ENCODE results near the gene EIF2AK3.

EIF2AK3 gene

GRCh38 chr2:88660622-88661021 is 33.4 kb upstream of the EIF2AK3 start:
- TF ChIP-seq CTCF (IDR thresholded peaks at IDR 0.05) = no peak

GRCh38 chr2:88659538-88659915 is 32.3 kb upstream of the EIF2AK3 start:
- no peak for TF ChIP-seq CTCF (IDR thresholded peaks at IDR 0.05)

GRCh38 chr2:88658881-88659537 is 31.7 kb upstream of the EIF2AK3 start:
- TF ChIP-seq CTCF (IDR thresholded peaks at IDR 0.05) = no peak

GRCh38 chr2:88658326-88658725 is 31.1 kb upstream of the EIF2AK3 start:
- TF ChIP-seq CTCF (IDR thresholded peaks at IDR 0.05) = no peak

GRCh38 chr2:88657131-88657530 is 29.9 kb upstream of the EIF2AK3 start:
- TF ChIP-seq CTCF (IDR thresholded peaks at IDR 0.05) = no peak

- TF ChIP-seq CTCF (IDR thresholded peaks at IDR 0.05) = no peak
Measured at GRCh38 chr2:88656690-88657089, 29.4 kb upstream of the EIF2AK3 start.

- no peak for TF ChIP-seq CTCF (IDR thresholded peaks at IDR 0.05)
Measured at GRCh38 chr2:88654714-88655113, 27.4 kb upstream of the EIF2AK3 start.

GRCh38 chr2:88651646-88652045 is 24.4 kb upstream of the EIF2AK3 start:
- TF ChIP-seq CTCF (IDR thresholded peaks at IDR 0.05) = no peak
